ENCODE data around the gene COG1. TPM values are rescaled to one million over a fixed set of nuclear protein-coding genes. Genes with fewer than 3 reads are reported as not detected.

Gene COG1
- total and polyA plus RNA-seq, 8 donors: 30.7 to 54.3 (median 45.6) TPM

DNA sequence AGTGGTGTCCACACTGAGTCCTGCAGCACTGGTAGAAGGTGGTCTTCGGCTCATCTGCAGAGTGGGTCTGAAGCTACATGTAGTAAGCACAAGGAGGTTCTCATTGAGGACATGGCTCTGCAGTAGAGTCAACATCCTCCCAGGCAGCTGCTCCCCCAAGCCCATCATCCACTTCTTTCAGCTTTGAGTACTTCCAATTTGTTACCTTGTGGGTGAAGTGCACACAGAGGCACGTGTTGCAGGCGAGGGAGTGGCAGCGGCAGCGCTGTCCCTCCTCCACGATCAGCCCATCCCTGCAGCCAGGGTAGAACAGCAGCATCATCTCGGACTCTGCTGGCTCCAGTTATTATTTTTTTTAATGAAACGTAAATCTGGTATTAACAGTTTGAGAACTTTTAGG is 29.8 kb upstream of the COG1 start:
- H3K27me3 ChIP-seq: peaks cover 21 to 89% of the 10 kb centered on the region in 2 donors

DNA sequence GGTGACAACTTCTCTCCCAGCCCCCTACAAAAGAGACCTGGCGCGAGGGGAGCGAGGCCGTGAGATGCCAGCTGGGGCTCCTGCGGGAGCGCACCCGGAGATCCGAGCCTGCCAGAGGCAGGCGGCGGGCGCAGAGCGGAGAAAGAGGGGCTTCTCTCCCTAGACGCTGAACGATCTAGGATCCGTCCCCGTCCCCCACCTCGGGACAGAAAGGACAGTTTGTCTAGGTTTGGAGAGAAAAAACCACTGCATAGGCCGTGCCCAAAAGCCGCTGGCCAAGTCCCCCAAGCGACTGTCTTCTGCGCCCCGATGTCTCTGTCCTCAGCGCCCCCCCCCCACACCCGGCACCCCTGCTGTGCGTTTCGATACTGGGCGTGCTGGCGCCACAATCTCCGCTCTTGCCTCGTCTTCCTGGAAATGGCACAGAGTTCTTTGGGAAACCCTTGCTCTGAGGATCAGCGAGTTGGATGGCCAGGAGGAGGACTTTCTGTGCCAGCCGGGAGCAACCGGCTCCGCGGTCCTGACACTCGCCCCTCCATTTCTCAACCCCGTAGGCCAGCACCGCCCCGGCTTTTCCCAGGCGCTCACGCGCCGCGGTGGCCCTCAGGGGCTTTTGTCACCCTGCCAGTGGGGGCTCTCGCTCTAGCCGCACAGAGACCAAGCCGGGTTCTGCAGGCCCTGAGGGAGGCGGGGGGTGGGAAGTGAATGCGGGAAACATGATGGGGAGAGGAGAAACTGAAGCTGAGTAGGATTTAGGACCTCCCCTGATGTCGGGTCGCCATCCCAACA is 27.0 kb upstream of the COG1 start:
- Histone ChIP-seq H3K9me3 (no peaks in the 10 kb centered on the region), H3K4me1 (peaks cover 7 to 33% of the 10 kb centered on the region in 2 donors)
- intact Hi-C loops (cut with DNase I): loop anchor here in 1 of 2 donors (10.0 kb wide), 1 partner anchor 181 kb away; no protein-coding TSS in a partner anchor

More for the DNA sequence above, 29.8 kb upstream of the COG1 start:
- intact Hi-C loops (cut with DNase I): loop anchor here in 1 of 2 donors (10.0 kb wide), 1 partner anchor 178 kb away; no protein-coding TSS in a partner anchor
- no peaks in the 10 kb centered on the region for H3K9me3 ChIP-seq
- H3K4me1 ChIP-seq: peaks cover 7 to 33% of the 10 kb centered on the region in 2 donors
- no peak overlapping the region for H3K4me3 ChIP-seq
- DNase-seq (no peak), ATAC-seq (no peak)
- no peak overlapping the region for H3K27ac ChIP-seq
- H3K36me3 ChIP-seq: no peaks in the 10 kb centered on the region
- TF ChIP-seq, protein P1, sequence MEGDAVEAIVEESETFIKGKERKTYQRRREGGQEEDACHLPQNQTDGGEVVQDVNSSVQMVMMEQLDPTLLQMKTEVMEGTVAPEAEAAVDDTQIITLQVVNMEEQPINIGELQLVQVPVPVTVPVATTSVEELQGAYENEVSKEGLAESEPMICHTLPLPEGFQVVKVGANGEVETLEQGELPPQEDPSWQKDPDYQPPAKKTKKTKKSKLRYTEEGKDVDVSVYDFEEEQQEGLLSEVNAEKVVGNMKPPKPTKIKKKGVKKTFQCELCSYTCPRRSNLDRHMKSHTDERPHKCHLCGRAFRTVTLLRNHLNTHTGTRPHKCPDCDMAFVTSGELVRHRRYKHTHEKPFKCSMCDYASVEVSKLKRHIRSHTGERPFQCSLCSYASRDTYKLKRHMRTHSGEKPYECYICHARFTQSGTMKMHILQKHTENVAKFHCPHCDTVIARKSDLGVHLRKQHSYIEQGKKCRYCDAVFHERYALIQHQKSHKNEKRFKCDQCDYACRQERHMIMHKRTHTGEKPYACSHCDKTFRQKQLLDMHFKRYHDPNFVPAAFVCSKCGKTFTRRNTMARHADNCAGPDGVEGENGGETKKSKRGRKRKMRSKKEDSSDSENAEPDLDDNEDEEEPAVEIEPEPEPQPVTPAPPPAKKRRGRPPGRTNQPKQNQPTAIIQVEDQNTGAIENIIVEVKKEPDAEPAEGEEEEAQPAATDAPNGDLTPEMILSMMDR (IDR thresholded peaks at IDR 0.05): no peak

DNA sequence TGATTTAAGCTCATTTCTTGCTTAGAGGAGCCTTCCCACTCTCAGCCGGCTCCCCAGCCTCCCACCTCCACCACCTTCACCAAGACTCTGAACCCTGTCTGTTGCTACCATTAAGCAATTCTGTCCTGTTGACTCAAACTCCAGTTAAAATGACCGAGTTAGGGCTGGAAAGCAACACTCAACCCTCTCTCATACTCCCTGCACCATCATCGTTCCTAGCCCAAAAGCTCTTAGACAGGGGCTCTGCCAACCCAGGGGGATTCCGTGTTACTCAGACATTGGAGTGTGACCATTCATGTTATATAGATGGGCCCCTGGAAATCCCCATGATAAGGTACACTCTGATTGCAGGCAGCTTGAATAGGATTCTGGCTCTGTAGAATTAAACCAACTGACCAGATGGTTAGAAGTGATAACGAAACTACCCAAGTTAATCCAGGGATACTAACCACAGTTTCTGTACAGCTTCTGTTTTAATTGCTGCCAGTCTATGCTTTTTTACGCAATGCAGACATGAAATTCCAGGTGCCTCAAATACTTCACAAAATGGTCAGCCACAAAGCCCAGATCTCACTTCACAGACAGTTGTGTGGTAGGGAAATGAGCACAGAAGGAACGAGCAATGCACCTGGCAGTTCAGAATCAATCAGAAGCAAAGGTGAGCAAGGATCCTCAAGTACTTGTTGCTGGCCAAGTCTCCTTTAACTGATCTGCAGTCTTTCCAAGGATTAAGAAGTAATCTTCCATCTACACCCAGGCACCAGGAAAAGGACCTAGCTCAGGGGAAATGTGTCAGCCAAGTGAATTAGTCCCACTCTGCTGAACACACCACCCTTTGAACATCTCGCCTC is 25.9 kb upstream of the COG1 start:
- no peak for ATAC-seq
- intact Hi-C loops (cut with DNase I): loop anchor here in 1 of 2 donors (10.0 kb wide), 1 partner anchor 182 kb away; no protein-coding TSS in a partner anchor
- Histone ChIP-seq H3K36me3 (no peaks in the 10 kb centered on the region), H3K27ac (no peak overlapping the region), H3K27me3 (peaks cover 21 to 83% of the 10 kb centered on the region in 2 donors), H3K9me3 (no peaks in the 10 kb centered on the region), H3K4me3 (peak overlapping the region in 1 of 2 donors; percentile 41), H3K4me1 (peaks cover 7 to 33% of the 10 kb centered on the region in 2 donors)
- TF ChIP-seq, protein P1 (IDR thresholded peaks at IDR 0.05): no peak
- no peak for DNase-seq

More for the DNA sequence above, 27.0 kb upstream of the COG1 start:
- DNase-seq: no peak
- ATAC-seq: no peak
- TF ChIP-seq, protein P1 (IDR thresholded peaks at IDR 0.05): no peak
- H3K27me3 ChIP-seq: peaks cover 21 to 95% of the 10 kb centered on the region in 2 donors
- H3K4me3 ChIP-seq: peak overlapping the region; percentile 5 to 41
- no peaks in the 10 kb centered on the region for H3K36me3 ChIP-seq
- H3K27ac ChIP-seq: no peak overlapping the region

DNA sequence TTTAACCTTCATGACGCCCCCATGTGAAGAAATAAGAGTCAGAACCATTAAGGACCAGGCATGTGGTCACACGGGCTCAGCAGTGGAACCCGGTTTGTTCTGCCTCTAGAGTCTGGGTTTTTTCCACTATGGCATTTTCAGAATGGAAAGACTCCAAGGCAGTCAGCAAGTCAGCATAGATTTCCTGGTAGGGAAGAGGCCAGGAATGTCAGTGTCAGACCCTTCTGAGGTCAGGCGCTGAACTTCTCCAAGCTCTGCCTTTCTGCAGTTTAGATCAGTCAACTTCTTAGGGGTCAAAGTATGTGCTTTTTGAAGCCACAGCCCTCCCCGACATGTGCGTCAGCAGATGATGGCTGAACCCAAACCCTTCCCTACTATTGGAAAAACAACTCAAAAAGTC is 24.2 kb upstream of the COG1 start:
- peaks cover 18 to 66% of the 10 kb centered on the region in 2 donors for H3K27me3 ChIP-seq
- no peak overlapping the region for H3K27ac ChIP-seq
- ATAC-seq (no peak), DNase-seq (no peak)
- no peaks in the 10 kb centered on the region for H3K36me3 ChIP-seq
- TF ChIP-seq, protein P1 (IDR thresholded peaks at IDR 0.05): no peak
- no peak overlapping the region for H3K4me3 ChIP-seq
- intact Hi-C loops (cut with DNase I): loop anchor here in 1 of 2 donors (10.0 kb wide), 1 partner anchor 184 kb away; no protein-coding TSS in a partner anchor
- no peaks in the 10 kb centered on the region for H3K9me3 ChIP-seq
- H3K4me1 ChIP-seq: peaks cover 7 to 33% of the 10 kb centered on the region in 2 donors

Data from left lung (tissue), 10 donors.